ENCODE results near the gene C6orf89.
A peak's percentile ranks its signal among the peaks of the same experiment; 100 is the strongest.

Gene C6orf89

GRCh38 chr6:36885461-36886401 is at the start of gene C6orf89:
C6orf89 (plus strand) TSS chr6:36885952; CDS start chr6:36899445, 13,493 bp downstream.
- peak; percentile 89 to 93 for DNase-seq

GRCh38 chr6:36836111-36837021 is 49.4 kb upstream of the C6orf89 start:
- DNase-seq = no peak

- no peak for DNase-seq
Observed at GRCh38 chr6:36837022-36837339, 48.8 kb upstream of the C6orf89 start.

GRCh38 chr6:36837686-36838085 is 48.1 kb upstream of the C6orf89 start:
- no peak for DNase-seq

GRCh38 chr6:36838896-36839748 is 46.6 kb upstream of the C6orf89 start, which contains the start of gene CPNE5:
CPNE5 (minus strand) TSS chr6:36839444; CDS start chr6:36839377, 67 bp downstream.
- no peak for DNase-seq

- DNase-seq = no peak
Observed at GRCh38 chr6:36839749-36840431, 45.9 kb upstream of the C6orf89 start.

- DNase-seq = no peak
Observed at GRCh38 chr6:36840432-36841403, 45.0 kb upstream of the C6orf89 start.

GRCh38 chr6:36841756-36842155 is 44.0 kb upstream of the C6orf89 start:
- DNase-seq = no peak

- DNase-seq = no peak
Observed at GRCh38 chr6:36843170-36843569, 42.6 kb upstream of the C6orf89 start.

- DNase-seq = no peak
Observed at GRCh38 chr6:36844232-36845170, 41.3 kb upstream of the C6orf89 start.

GRCh38 chr6:36845233-36845632 is 40.5 kb upstream of the C6orf89 start:
- DNase-seq = no peak

GRCh38 chr6:36847152-36847551 is 38.6 kb upstream of the C6orf89 start:
- DNase-seq = no peak

GRCh38 chr6:36847991-36848390 is 37.8 kb upstream of the C6orf89 start:
- DNase-seq = no peak

GRCh38 chr6:36848658-36849441 is 36.9 kb upstream of the C6orf89 start:
- peak; percentile 68 to 94 for DNase-seq

GRCh38 chr6:36850021-36850420 is 35.7 kb upstream of the C6orf89 start:
- no peak for DNase-seq

- peak; percentile 27 to 46 for DNase-seq
Observed at GRCh38 chr6:36851149-36851614, 34.6 kb upstream of the C6orf89 start.

GRCh38 chr6:36851626-36852025 is 34.1 kb upstream of the C6orf89 start:
- DNase-seq = no peak

GRCh38 chr6:36852481-36853147 is 33.1 kb upstream of the C6orf89 start:
- DNase-seq = no peak

All from NCI-H187 (cell line).